A549 (cell line): ENCODE measurements around the gene BICC1.

ENCODE experiments used
- CEBPB ChIP-seq, 2 experiments: fragments of >200 bp in 1 of 2; sonication (Bioruptor Twin) in 1 of 2; formaldehyde crosslinking in 1 of 2; IDR thresholded peaks; 2 replicates each; pipeline ENCODE4 v1.6.1; 2012 to 2016
- CHD2 ChIP-seq: fragments of 150-350 bp; IDR thresholded peaks from 2 replicates; pipeline ENCODE4 v1.6.1; 2014; ENCODE audit warnings: low read length; ENCODE audit not compliant: partially characterized antibody
- EP300 ChIP-seq, 2 experiments: fragments of >200 bp; sonication (Bioruptor Twin); formaldehyde crosslinking; IDR thresholded peaks; 2 replicates in 1 of 2; 3 replicates in 1 of 2; pipeline ENCODE4 v1.6.1; 2016 to 2017
- ESRRA ChIP-seq: fragments of 150-350 bp; IDR thresholded peaks from 2 replicates; pipeline ENCODE4 v1.6.1; 2014; ENCODE audit warnings: mild to moderate bottlenecking, low read length, borderline replicate concordance
- FOSL2 ChIP-seq, 2 experiments: fragments of 450-650 bp in 1 of 2; fragments of >200 bp in 1 of 2; sonication (Bioruptor Twin) in 1 of 2; formaldehyde crosslinking; IDR thresholded peaks; 2 replicates each; pipeline versions ENCODE4 v1.5.0 to v1.6.1; 2016 to 2020; ENCODE audit warnings: mild to moderate bottlenecking in 1 of 2, moderate library complexity in 1 of 2
- FOXS1 ChIP-seq: fragments of 250-450 bp; sonication (Bioruptor Pico); IDR thresholded peaks from 2 replicates; pipeline ENCODE4 v1.5.0; 2020; ENCODE audit warnings: mild to moderate bottlenecking, moderate library complexity
- POLR2A ChIP-seq: IDR thresholded peaks from 2 replicates; pipeline ENCODE4 v1.6.1; 2012; ENCODE audit warnings: mild to moderate bottlenecking, low read length
- RFX5 ChIP-seq: fragments of 450-650 bp; IDR thresholded peaks from 2 replicates; pipeline ENCODE4 v1.7.1; 2014; ENCODE audit warnings: antibody characterized with exemption, mild to moderate bottlenecking, moderate library complexity
- SMC3 ChIP-seq: fragments of >200 bp; sonication (Bioruptor Twin); formaldehyde crosslinking; IDR thresholded peaks from 3 replicates; pipeline ENCODE4 v1.6.1; 2018; ENCODE audit warnings: inconsistent platforms
- ZNF302 ChIP-seq: fragments of 250-450 bp; sonication (Bioruptor Pico); IDR thresholded peaks from 2 replicates; pipeline ENCODE4 v1.9.0; 2021; ENCODE audit warnings: inconsistent platforms, mild to moderate bottlenecking, moderate library complexity
- TF ChIP-seq, protein P1 (sequence below): fragments of >200 bp; sonication (Bioruptor Twin); formaldehyde crosslinking; IDR thresholded peaks from 3 replicates; pipeline ENCODE4 v1.5.1; 2016

DNA sequence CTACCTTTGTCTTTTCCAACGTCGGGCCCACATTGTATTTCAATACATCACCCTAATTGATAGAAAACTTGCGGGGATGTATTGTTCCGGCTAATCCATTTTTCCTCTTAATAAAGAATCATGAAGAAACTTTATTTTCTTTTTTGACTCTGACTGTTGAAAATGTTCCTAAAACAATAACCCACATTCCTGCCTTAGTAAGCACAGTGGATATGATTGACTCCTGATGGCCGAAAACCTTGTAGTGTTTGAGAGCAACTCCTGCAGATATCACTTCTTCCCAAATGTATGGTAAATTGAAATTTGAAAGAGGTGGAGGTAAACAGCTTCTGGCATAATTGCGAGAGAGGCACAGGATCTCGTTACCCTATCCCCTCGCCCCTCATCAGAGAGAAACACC, 65.7 kb downstream of the BICC1 start:
- TF ChIP-seq EP300 (IDR thresholded peaks at IDR 0.05) (no peak), FOXS1 (no peak), CEBPB (IDR thresholded peaks at IDR 0.05) (no peak), CHD2 (no peak), ZNF302 (no peak), SMC3 (no peak), FOSL2 (IDR thresholded peaks at IDR 0.05) (no peak), FOSL2 (CRISPR knock-in tag; IDR thresholded peaks at IDR 0.05) (no peak), RFX5 (no peak), POLR2A (no peak), ESRRA (no peak)
- TF ChIP-seq, protein P1, sequence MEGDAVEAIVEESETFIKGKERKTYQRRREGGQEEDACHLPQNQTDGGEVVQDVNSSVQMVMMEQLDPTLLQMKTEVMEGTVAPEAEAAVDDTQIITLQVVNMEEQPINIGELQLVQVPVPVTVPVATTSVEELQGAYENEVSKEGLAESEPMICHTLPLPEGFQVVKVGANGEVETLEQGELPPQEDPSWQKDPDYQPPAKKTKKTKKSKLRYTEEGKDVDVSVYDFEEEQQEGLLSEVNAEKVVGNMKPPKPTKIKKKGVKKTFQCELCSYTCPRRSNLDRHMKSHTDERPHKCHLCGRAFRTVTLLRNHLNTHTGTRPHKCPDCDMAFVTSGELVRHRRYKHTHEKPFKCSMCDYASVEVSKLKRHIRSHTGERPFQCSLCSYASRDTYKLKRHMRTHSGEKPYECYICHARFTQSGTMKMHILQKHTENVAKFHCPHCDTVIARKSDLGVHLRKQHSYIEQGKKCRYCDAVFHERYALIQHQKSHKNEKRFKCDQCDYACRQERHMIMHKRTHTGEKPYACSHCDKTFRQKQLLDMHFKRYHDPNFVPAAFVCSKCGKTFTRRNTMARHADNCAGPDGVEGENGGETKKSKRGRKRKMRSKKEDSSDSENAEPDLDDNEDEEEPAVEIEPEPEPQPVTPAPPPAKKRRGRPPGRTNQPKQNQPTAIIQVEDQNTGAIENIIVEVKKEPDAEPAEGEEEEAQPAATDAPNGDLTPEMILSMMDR: no peak
